Lung (tissue), 12 donors: ENCODE measurements around the gene ADAMTS2. TPM values are rescaled to one million over a fixed set of nuclear protein-coding genes. Genes with fewer than 3 reads are reported as not detected.
A peak's percentile ranks its signal among the peaks of the same experiment; 100 is the strongest.

Source experiments
- ATAC-seq: fragments of 200-7000 bp; cut with Tn5 transposase; one replicate; pipeline ENCODE4 v1.9.1; 2020; ENCODE audit warnings: moderate number of reproducible peaks; ENCODE audit not compliant: insufficient read depth, low FRiP score
- DNase-seq, 3 donors: peaks; one replicate each; pipeline ENCODE4 v3.0.0-alpha.2; 2013 to 2017
- H3K27ac ChIP-seq, 2 donors: one replicate each; pipeline ENCODE4 v1.5.1; 2013; ENCODE audit warnings: mild to moderate bottlenecking in 2 of 2, moderate library complexity in 2 of 2, control low read depth in 1 of 2, inconsistent platforms in 1 of 2, low read depth in 1 of 2, low read length in 1 of 2
- H3K27me3 ChIP-seq, 3 donors: one replicate each; pipeline ENCODE4 v1.5.1; 2013; ENCODE audit warnings: low read length in 2 of 3; ENCODE audit not compliant: control insufficient read depth in 3 of 3, insufficient read depth in 3 of 3
- H3K36me3 ChIP-seq, 4 donors: one replicate each; pipeline ENCODE4 v1.5.1; 2013; ENCODE audit warnings: low read length in 4 of 4, mild to moderate bottlenecking in 1 of 4, moderate library complexity in 1 of 4; ENCODE audit not compliant: control insufficient read depth in 4 of 4, insufficient read depth in 4 of 4
- H3K4me1 ChIP-seq, 5 donors: one replicate each; pipeline ENCODE4 v1.5.1; 2013; ENCODE audit warnings: low read length in 5 of 5, mild to moderate bottlenecking in 2 of 5, moderate library complexity in 1 of 5; ENCODE audit not compliant: control insufficient read depth in 5 of 5, insufficient read depth in 5 of 5
- H3K4me3 ChIP-seq: one replicate; pipeline ENCODE4 v1.5.1; 2013; ENCODE audit warnings: mild to moderate bottlenecking, control low read depth, moderate library complexity
- H3K9ac ChIP-seq, 2 donors: one replicate each; pipeline ENCODE4 v1.5.1; 2013; ENCODE audit warnings: low read length in 2 of 2, control low read depth in 1 of 2; ENCODE audit not compliant: insufficient read depth in 1 of 2
- H3K9me3 ChIP-seq, 4 donors: one replicate each; pipeline ENCODE4 v1.5.1; 2013; ENCODE audit warnings: low read length in 3 of 4, mild to moderate bottlenecking in 1 of 4, moderate library complexity in 1 of 4; ENCODE audit not compliant: control insufficient read depth in 4 of 4, insufficient read depth in 3 of 4
- WGBS, 2 donors: extraction: QIAGEN DNeasy Blood & Tissue Kit; methylation state at CpG; one replicate each; pipeline ENCODE4 v1.1.7; 2013; 5-methylcytosine and 5-hydroxymethylcytosine counted together
- polyA plus RNA-seq, 2 donors: library from polyadenylated mRNA; stranded (reverse); fragments of 200-250 nt; gene quantifications; one replicate each; pipeline ENCODE4 v1.2.1, GENCODE V29; 2013
- total RNA-seq, 2 donors: library from RNA; depleted of rRNA in 1 of 2; stranded (reverse); fragments of >200 nt in 1 of 2; gene quantifications; one replicate each; pipeline ENCODE4 v1.2.1, GENCODE V29; 2014 to 2021
- TF ChIP-seq, protein P1 (sequence below): IDR thresholded peaks from 2 replicates; pipeline ENCODE4 v1.5.1; 2012; ENCODE audit warnings: mild to moderate bottlenecking; ENCODE audit errors: control extremely low read depth, extremely low read depth
- donor health status: control.
- donor health status: control.
- donor health status: Bipolar disorder and iron deficiency.
- donor health status: healthy.
- donor health status: DM: yes; HTN: yes; CAD: no.

Gene ADAMTS2
- total and polyA plus RNA-seq, 4 donors = 9.3 to 45.5 (median 28.7) TPM

DNA sequence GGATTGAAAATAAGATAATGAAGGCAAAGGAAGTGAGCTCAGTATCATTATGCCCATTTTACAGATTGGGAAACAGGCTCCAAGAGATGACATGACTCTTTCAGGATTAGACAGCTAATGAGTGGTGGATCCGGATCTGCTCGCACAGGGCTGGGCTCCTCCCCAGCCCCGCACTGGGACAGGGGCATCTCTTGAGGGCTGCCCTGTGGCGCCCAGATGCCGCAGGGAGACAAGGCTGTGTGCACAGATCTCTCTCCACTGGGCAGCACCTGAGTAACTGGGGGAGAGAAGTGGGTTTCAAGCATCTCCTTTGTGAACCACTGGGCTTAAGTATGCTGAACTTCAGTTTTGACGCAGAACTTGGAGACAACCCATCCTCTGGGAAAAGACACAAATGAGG lies 43.9 kb downstream of the ADAMTS2 start:
- Histone ChIP-seq H3K27ac (peak overlapping the region in 1 of 2 donors; percentile 71), H3K36me3 (no peaks in the 10 kb centered on the region), H3K9ac (no peak overlapping the region), H3K4me3 (no peak overlapping the region), H3K9me3 (peaks cover 0 to 13% (median 4%) of the 10 kb centered on the region in 4 donors), H3K27me3 (no peaks in the 10 kb centered on the region), H3K4me1 (peaks cover 0 to 41% (median 8%) of the 10 kb centered on the region in 5 donors)
- ATAC-seq = no peak
- TF ChIP-seq, protein P1, sequence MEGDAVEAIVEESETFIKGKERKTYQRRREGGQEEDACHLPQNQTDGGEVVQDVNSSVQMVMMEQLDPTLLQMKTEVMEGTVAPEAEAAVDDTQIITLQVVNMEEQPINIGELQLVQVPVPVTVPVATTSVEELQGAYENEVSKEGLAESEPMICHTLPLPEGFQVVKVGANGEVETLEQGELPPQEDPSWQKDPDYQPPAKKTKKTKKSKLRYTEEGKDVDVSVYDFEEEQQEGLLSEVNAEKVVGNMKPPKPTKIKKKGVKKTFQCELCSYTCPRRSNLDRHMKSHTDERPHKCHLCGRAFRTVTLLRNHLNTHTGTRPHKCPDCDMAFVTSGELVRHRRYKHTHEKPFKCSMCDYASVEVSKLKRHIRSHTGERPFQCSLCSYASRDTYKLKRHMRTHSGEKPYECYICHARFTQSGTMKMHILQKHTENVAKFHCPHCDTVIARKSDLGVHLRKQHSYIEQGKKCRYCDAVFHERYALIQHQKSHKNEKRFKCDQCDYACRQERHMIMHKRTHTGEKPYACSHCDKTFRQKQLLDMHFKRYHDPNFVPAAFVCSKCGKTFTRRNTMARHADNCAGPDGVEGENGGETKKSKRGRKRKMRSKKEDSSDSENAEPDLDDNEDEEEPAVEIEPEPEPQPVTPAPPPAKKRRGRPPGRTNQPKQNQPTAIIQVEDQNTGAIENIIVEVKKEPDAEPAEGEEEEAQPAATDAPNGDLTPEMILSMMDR = no peak
- 86 to 92% methylated on average over 6 of the region's 6 CpGs for WGBS, 2 donors
- no peak for DNase-seq

DNA sequence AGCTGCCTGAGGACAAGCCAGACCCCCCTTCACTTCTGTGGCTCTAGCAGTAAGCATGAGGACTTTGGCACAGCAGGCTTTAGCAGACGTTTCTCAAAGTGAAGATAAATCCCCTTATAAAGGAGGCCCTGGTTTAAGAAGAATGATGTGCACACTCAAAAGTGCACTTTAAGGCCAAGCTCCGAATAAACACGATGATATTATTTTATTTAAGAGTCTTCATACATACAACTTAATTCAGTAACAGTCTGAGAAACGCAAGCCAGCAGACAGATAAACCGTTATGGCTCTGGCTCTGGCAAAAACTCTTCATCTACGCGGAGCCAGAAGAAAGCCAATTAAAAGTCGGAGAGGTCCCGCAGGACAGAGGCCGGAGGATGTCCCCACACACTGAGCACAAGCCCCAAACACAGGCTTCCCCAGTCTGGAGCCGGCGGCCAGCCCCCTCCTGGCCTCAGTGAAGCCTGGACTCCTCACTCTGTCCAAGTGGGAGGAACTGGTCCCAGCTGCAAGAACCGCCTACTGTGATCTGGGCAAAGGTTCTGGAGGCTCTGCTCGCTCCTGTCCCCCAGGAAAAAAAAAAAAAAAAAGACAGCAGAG lies 44.6 kb downstream of the ADAMTS2 start:
- Histone ChIP-seq H3K36me3 (no peaks in the 10 kb centered on the region), H3K27ac (peak overlapping the region in 1 of 2 donors; percentile 71), H3K27me3 (no peaks in the 10 kb centered on the region), H3K4me3 (no peak overlapping the region), H3K9ac (no peak overlapping the region), H3K9me3 (peaks cover 0 to 13% (median 4%) of the 10 kb centered on the region in 4 donors), H3K4me1 (peaks cover 0 to 41% (median 8%) of the 10 kb centered on the region in 5 donors)
- 68 to 81% methylated on average over 14 of the region's 14 CpGs for WGBS, 2 donors
- DNase-seq = peak; percentile 56 to 72 (median 61)
- TF ChIP-seq, protein P1 = no peak
- ATAC-seq = no peak

DNA sequence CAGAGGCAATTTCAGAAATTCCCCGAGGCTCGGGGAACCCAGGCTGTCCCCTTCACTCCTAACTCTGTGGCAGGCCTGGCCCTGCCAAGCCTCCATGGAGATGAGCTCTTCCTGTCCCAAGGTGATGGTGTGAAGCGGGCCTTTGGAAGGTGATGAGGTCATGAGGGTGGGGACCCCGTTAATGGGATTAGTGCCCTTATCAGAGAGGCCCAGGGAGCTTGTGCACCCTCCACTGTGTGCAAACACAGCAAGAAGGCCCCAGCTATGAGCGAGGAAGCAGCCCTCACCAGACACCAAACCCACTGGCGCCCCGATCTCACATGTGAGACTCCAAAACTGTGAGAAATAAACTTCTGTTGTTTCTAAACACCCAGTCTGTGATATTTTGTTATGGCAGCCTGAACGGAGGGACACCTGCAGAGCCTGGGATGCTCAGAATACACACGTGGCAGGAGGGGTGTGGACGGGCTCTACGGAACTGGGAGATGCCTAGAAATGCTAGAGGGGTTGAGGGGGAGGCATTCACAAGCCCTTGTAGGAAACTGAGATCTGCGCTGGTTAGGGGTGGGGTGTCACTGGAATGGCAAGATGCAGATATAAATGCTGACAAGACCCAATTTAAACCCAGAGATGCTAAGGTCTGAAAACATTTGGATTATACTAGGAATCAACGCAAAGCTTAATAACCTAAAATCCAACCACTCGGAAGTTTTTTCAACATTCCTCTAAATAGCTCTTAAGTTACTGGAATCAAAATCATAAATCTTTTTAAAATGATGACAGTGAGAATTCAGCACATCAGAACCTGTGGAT lies 46.9 kb downstream of the ADAMTS2 start:
- no peaks in the 10 kb centered on the region for H3K36me3 ChIP-seq
- no peak overlapping the region for H3K27ac ChIP-seq
- no peak overlapping the region for H3K4me3 ChIP-seq
- peaks cover 0 to 36% (median 13%) of the 10 kb centered on the region in 5 donors for H3K4me1 ChIP-seq
- TF ChIP-seq, protein P1 = no peak
- no peak for ATAC-seq
- no peaks in the 10 kb centered on the region for H3K27me3 ChIP-seq
- peaks cover 0 to 11% (median 0%) of the 10 kb centered on the region in 4 donors for H3K9me3 ChIP-seq
- WGBS, 2 donors = 89 to 92% methylated on average over 14 of the region's 14 CpGs
- no peak for DNase-seq
- H3K9ac ChIP-seq = no peak overlapping the region
